Ovary (tissue), 9 donors: ENCODE results near the gene FBN1. TPM values are rescaled to one million over a fixed set of nuclear protein-coding genes. Genes with fewer than 3 reads are reported as not detected.

Experiments
- DNase-seq, 5 donors: peaks; one replicate each; pipeline ENCODE4 v3.0.0-alpha.2; 2019 to 2020
- H3K27ac ChIP-seq, 2 donors: fragments of 200-600 bp; one replicate each; pipeline versions ENCODE4 v1.5.1 to v1.8.0; 2019 to 2022
- H3K27me3 ChIP-seq: fragments of 200-600 bp; one replicate; pipeline ENCODE4 v1.8.0; 2022
- H3K36me3 ChIP-seq: fragments of 200-600 bp; sonication (generic); one replicate; pipeline ENCODE4 v1.5.1; 2019
- H3K4me1 ChIP-seq: one replicate; pipeline ENCODE4 v1.8.1; 2013; ENCODE audit warnings: mild to moderate bottlenecking, moderate library complexity; ENCODE audit not compliant: insufficient read depth
- H3K4me3 ChIP-seq: fragments of 200-600 bp; sonication (generic); one replicate; pipeline ENCODE4 v1.5.1; 2017
- H3K9me3 ChIP-seq, 2 donors: fragments of 200-600 bp in 1 of 2; sonication (generic) in 1 of 2; one replicate each; pipeline versions ENCODE4 v1.5.1 to v1.8.1; 2013 to 2019; ENCODE audit warnings: mild to moderate bottlenecking in 1 of 2, moderate library complexity in 1 of 2
- EP300 ChIP-seq: sonication (generic); formaldehyde crosslinking; IDR thresholded peaks from one replicate; pipeline ENCODE4 v1.6.1; 2017; ENCODE audit warnings: antibody characterized with exemption
- POLR2A ChIP-seq: fragments of 450-650 bp; IDR thresholded peaks from one replicate; pipeline ENCODE4 v1.6.1; 2017; ENCODE audit warnings: antibody characterized with exemption, mild to moderate bottlenecking, moderate library complexity
- whole genome bisulfite sequencing, 3 donors: extraction: QIAGEN DNeasy Blood & Tissue Kit in 1 of 3; methylation state at CpG; one replicate each; pipeline versions ENCODE4 v1.1.5 to v1.1.7; 2013 to 2017; 5-methylcytosine and 5-hydroxymethylcytosine counted together
- intact Hi-C, 4 donors: fragments of 100-400 bp; cut with DNase I; formaldehyde crosslinking; loops; one replicate each; pipeline versions ENCODE4 v1.11.0 to v1.15.1; 2022 to 2023
- polyA plus RNA-seq, 2 donors: library from polyadenylated mRNA; stranded (reverse); fragments of 200-250 nt in 1 of 2; fragments of 350-450 nt in 1 of 2; fragmentation: Illumina TruSeq in 1 of 2; extraction: RNeasy Lipid Tissue Mini Kit (QIAGEN cat#74804) in 1 of 2; gene quantifications; one replicate each; pipeline ENCODE4 v1.2.3, GENCODE V29; 2013 to 2014
- total RNA-seq, 7 donors: library from RNA; depleted of rRNA in 2 of 7; stranded (reverse); fragments of >200 nt in 2 of 7; fragmentation: NEBNext Ultra II Directional in 3 of 7; extraction: Animal tissue kit (Norgen Biotek cat#: 25700) in 3 of 7; gene quantifications; one replicate each; pipeline versions ENCODE4 v1.1.0 to v1.2.4, GENCODE V29; 2016 to 2023
- TF ChIP-seq, protein P1 (sequence below), 3 donors: fragments of 450-650 bp in 2 of 3; fragments of 200-600 bp in 1 of 3; IDR thresholded peaks; one replicate each; pipeline versions ENCODE4 v1.5.1 to v1.8.0; 2016 to 2022; ENCODE audit warnings: antibody characterized with exemption in 3 of 3, mild to moderate bottlenecking in 1 of 3
- donor health status: DM: no; HTN: no; CAD: no; lungs with moderate emphysema.
- donor health status: DM: no; HTN: no; CAD: no.
- donor health status: Bipolar disorder and iron deficiency.
- donor health status: DM: yes; HTN: yes; CAD: no.
- donor health status: DM: no; HTN: no; CAD: no.
- donor health status: DM: yes; HTN: yes; CAD: no.

FBN1 gene
- total and polyA plus RNA-seq, 9 donors = 62.5 to 159 (median 97.4) TPM

DNA sequence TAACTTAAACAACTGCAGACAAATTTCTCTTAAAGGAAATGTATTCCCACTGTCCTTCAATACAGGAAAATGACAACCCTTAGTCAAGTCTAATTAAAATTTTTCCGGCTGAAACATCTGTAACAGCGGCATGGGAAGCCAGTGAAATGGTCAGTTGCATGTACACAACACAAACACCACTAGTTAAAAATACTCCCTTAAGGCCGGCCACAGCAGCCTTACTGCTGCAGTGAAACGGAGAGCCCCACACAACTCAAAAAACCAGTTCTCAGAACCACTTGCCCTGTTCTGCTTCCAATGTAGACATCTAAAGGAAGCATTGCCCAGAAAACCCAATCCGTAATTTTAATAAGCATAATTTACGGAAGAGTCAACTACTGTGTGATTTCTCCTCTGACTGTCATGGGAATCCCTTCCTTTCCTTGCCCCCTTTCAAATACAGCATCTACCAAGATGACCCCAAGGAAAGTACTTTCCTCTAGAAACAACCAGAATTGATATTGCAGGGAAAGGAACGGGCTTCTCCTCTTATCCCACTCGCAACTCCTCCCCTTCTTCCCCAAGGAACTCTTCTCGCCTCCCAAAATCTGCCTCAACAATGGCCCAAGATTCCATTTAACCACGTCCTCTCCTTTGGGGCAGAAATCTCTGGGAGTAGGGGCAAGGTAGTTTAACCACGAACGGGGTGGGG is 1.6 kb downstream of the FBN1 start:
- H3K9me3 ChIP-seq = no peaks in the 10 kb centered on the region
- 2 to 3% (median 2%) methylated on average over 12 of the region's 12 CpGs for WGBS, 3 donors
- TF ChIP-seq EP300 (no peak), POLR2A (no peak)
- TF ChIP-seq, protein P1, sequence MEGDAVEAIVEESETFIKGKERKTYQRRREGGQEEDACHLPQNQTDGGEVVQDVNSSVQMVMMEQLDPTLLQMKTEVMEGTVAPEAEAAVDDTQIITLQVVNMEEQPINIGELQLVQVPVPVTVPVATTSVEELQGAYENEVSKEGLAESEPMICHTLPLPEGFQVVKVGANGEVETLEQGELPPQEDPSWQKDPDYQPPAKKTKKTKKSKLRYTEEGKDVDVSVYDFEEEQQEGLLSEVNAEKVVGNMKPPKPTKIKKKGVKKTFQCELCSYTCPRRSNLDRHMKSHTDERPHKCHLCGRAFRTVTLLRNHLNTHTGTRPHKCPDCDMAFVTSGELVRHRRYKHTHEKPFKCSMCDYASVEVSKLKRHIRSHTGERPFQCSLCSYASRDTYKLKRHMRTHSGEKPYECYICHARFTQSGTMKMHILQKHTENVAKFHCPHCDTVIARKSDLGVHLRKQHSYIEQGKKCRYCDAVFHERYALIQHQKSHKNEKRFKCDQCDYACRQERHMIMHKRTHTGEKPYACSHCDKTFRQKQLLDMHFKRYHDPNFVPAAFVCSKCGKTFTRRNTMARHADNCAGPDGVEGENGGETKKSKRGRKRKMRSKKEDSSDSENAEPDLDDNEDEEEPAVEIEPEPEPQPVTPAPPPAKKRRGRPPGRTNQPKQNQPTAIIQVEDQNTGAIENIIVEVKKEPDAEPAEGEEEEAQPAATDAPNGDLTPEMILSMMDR (IDR thresholded peaks at IDR 0.05) = no peak
- H3K36me3 ChIP-seq = no peaks in the 10 kb centered on the region
- H3K27ac ChIP-seq = peak overlapping the region; percentile 74 to 86
- H3K4me1 ChIP-seq = peaks cover 5% of the 10 kb centered on the region
- H3K27me3 ChIP-seq = no peaks in the 10 kb centered on the region
- intact Hi-C loops = loop anchor here in 3 of 4 donors (5.0 to 10.0 kb wide), 5 partner anchors 109 to 287 kb away; no protein-coding TSS in a partner anchor
- peak overlapping the region; percentile 93 for H3K4me3 ChIP-seq
- no peak for DNase-seq

DNA sequence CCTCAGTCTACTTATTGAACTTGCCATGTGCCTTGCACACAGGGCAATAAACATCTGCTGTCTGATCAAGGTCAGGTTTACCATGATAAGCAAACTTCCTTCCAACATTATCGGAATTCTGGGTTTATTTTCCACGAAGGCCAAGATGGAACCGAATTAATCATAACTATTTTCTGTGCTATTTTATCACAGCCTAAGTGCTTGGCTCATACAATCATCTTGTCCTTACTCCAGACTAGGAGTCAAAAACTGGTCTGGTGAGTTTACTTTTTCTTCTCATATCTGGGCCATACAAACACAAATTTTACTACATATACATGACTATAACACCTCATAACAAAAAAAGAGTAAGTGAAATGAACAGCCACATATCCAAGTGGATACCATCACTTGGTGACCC is 2.3 kb downstream of the FBN1 start:
- Histone ChIP-seq H3K27ac (peak overlapping the region in 1 of 2 donors; percentile 86), H3K9me3 (no peaks in the 10 kb centered on the region), H3K36me3 (no peaks in the 10 kb centered on the region), H3K27me3 (no peaks in the 10 kb centered on the region), H3K4me1 (peaks cover 5% of the 10 kb centered on the region), H3K4me3 (peak overlapping the region; percentile 93)
- TF ChIP-seq, protein P1 (IDR thresholded peaks at IDR 0.05) = no peak
- TF ChIP-seq EP300 = no peak
- no peak for TF ChIP-seq POLR2A
- intact Hi-C loops = loop anchor here in 3 of 4 donors (5.0 to 10.0 kb wide), 5 partner anchors 108 to 286 kb away; no protein-coding TSS in a partner anchor
- 3 to 5% (median 4%) methylated on average over 3 of the region's 3 CpGs for WGBS, 3 donors
- no peak for DNase-seq

DNA sequence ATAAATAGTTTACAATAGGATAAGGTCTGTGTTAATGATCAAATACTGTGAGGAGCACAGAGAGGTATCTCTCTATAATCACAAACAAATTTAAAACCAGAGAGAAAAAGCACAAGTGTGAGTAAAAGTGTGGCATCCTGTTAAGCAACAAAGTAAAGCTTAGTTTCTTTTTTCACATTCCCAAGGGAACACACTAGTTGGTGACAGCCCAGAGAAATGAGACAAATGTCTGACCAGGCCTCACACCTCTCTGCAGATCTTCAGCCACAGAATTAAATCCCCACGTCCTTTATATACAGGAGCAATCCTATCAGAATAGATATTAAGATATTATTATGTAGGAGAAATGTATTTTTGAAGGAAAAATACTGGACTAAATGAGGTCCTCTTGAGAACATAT is 2.7 kb downstream of the FBN1 start:
- intact Hi-C loops = loop anchor here in 3 of 4 donors (5.0 to 10.0 kb wide), 5 partner anchors 108 to 285 kb away; no protein-coding TSS in a partner anchor
- 8 to 14% (median 8%) methylated on average over 1 of the region's 1 CpG for WGBS, 3 donors
- H3K4me1 ChIP-seq = peaks cover 7% of the 10 kb centered on the region
- H3K4me3 ChIP-seq = peak overlapping the region; percentile 93
- H3K9me3 ChIP-seq = no peaks in the 10 kb centered on the region
- no peak for TF ChIP-seq EP300
- TF ChIP-seq, protein P1 (IDR thresholded peaks at IDR 0.05) = no peak
- TF ChIP-seq POLR2A = no peak
- DNase-seq = no peak
- H3K27ac ChIP-seq = peak overlapping the region in 1 of 2 donors; percentile 86
- no peaks in the 10 kb centered on the region for H3K27me3 ChIP-seq
- no peaks in the 10 kb centered on the region for H3K36me3 ChIP-seq

DNA sequence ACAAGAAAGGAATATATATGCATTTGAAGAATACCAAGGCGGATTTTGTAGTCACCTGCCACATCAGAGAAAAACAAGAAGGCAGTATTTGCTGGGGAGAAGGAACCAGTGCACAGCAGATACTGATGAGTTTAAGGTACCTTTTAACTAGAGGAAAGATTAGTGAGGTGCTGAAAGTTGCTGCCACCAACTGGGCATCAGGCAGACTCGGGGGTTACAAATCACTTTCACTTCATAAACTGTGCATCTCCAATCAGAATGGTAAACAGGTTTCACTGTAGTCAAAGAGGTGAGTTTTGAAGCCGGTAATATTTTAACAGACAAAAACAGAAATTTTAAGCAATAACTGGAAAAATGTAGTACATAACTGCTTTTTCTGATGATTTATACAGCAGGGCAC is 4.1 kb downstream of the FBN1 start:
- DNase-seq = peak in 1 of 5 donors; percentile 22
- no peaks in the 10 kb centered on the region for H3K36me3 ChIP-seq
- H3K27ac ChIP-seq = no peak overlapping the region
- TF ChIP-seq EP300 = no peak
- TF ChIP-seq, protein P1 (IDR thresholded peaks at IDR 0.05) = peak in 1 of 3 donors; percentile 8
- WGBS, 3 donors = 41 to 50% (median 41%) methylated on average over 3 of the region's 3 CpGs
- no peaks in the 10 kb centered on the region for H3K27me3 ChIP-seq
- H3K4me1 ChIP-seq = peaks cover 9% of the 10 kb centered on the region
- intact Hi-C loops = loop anchor here in 3 of 4 donors (5.0 to 10.0 kb wide), 5 partner anchors 107 to 284 kb away; no protein-coding TSS in a partner anchor
- H3K9me3 ChIP-seq = no peaks in the 10 kb centered on the region
- H3K4me3 ChIP-seq = peak overlapping the region; percentile 5
